GM21526 (cell line): ENCODE data around the gene TPCN1.

ENCODE experiments used
- ATAC-seq: cut with Tn5 transposase; IDR thresholded peaks from one replicate; pipeline ENCODE4 v1.9.1; 2021; ENCODE audit warnings: moderate library complexity; ENCODE audit not compliant: unreplicated experiment, low FRiP score

Gene TPCN1

DNA sequence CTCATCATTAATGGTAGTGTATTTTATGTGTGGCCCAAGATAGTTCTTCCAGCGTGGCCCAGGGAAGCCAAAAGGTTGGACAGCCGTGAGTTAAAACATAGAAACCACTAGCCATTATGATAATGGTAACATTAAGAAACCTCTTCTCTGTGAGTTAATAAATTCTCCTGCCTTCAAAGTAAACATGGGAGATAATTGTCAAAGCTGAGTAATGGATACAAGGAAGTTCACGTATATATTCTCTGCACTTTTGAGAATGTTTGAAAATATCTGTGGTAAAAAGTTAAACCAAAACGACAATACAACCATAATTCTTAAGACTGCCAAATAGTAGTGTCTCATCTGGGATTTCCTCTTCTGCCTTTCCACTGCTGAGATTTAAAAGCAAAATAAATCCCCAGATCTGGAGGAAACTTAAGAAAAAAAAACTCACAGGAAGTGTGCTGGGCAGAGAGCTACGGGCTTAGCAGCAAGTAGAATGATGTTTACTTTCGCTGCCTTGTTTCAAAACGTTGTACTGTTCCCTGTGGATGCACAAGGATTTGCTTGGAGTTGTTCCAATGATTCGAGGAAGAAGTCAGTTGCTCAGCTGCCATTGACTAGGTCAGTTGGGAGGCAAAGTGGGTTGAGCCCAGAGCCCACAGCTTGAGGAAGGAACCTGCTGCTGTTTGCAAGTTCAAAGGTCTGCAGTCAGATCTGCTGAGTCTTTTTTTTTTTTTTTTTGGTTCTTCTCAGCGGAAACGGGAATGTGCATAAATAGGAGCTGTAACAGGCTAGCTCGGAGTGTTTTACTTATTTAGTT, 1.7 kb downstream of the TPCN1 start:
- no peak for ATAC-seq

DNA sequence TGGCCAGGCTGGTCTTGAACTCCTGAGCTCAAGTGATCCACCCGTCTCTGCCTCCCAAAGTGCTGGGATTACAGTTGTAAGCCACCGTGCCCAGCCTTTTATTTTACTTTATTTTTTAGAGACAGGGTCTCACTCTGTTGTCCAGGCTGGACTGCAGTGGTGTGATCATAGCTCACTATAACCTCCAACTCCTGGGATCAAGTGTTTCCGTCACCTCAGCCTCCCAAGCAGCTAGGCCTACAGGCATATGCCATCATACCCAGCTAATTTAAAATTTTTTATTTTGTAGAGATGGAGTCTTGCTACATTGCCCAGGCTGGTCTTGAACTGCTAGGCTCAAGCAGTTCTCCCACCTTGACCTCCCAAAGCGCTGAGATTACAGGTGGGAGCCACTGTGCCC, 3.7 kb downstream of the TPCN1 start:
- no peak for ATAC-seq

DNA sequence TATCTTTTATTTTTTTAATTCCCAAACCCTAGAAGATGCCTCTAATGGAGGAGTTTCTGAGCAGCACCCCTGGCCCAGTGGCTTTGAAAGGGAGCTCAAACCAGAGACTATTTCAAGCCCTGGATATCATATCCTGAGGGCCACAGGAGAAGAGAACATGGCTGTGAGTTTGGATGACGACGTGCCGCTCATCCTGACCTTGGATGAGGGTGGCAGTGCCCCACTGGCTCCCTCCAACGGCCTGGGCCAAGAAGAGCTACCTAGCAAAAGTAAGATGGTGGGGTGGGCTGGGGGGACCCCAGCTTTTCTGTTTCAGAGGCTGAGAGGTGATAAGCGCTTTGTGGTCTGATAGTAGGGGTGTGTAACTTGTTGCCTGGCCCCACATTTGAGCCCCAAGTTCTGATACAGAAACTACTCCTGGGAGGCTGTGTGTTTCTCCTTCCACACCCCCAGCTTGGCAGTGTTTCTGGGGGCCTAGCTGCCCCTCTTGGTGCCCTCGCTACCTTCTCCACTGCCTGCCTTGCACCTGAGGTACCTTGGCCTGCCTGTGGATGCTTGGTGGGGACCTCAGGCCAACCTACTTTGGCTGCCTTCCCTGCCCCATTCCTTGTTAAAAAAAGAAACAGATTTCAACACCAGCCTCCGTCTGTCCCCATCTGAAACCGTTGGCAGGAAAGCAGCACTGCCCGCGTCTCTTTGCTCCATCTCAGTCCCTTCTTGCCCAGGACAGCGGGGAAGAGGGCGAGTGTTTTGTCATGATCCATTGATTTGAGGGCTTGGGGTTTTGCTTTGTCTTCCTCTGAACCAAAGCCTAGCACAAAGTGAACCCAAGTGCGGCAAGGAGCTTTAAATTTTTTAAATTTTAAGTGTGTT, 5.7 kb downstream of the TPCN1 start:
- no peak for ATAC-seq

DNA sequence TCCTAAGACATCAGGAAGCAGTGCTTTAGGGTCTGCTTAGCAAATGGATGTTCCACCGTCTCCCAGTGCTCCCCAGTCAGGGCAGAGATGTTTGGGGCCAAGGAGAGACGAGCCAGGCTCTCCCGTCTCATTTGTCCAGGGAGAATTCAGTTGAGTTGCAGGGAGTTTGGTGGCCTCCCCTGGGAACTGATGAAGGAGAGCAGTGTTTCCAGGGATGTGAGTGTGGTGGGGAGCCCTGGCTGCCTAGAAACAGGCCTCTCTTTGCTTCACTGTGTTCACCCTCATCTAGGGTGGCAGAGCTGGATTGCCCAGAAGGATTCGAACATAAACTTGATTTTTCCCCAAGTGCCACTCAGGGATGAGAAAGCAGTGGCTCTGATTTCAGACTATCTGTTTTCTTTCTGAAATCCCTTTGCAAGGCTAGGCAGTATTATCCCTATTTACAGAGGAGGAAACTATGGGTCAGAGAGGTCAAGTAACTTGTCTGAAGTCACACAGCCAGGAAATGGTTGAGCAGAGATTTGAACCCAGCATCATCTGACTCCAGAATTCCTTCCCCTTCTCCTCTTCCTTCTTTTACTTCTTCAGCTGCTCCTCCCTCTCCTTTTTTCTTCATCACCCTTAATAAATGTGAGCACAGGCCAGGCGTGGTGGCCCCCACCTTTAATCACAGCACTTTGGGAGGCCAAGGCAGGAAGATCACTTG, 6.6 kb downstream of the TPCN1 start:
- no peak for ATAC-seq

DNA sequence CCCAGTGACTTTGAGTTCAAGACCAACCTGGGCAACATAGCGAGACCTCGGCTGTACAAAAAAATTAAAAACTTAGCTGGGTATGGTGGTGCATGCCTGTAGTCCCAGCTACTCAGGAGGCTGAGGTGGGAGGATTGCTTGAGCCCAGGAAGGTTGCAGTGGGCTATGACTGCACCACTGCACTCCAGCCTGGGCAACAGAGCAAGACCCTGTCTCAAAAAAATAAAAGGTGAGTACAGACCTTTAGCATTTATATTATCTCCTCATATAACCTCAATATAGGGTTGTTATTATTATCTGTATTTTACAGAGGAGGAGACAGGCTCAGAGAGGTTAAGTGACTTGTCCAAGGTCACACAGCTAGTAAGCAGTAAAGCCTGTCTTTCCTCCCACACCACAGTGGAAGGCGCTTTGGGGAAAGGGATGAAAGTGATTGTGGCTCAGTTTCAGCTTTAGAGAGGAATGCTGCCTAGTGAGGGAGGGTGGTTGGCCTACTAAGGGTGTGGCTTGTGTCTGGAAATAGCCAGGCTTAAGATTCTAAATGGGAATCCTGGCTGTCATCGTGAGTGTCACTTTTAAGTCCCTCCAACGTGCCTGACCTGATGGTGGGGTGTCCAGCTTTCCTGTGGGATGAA, 7.2 kb downstream of the TPCN1 start:
- ATAC-seq: no peak

DNA sequence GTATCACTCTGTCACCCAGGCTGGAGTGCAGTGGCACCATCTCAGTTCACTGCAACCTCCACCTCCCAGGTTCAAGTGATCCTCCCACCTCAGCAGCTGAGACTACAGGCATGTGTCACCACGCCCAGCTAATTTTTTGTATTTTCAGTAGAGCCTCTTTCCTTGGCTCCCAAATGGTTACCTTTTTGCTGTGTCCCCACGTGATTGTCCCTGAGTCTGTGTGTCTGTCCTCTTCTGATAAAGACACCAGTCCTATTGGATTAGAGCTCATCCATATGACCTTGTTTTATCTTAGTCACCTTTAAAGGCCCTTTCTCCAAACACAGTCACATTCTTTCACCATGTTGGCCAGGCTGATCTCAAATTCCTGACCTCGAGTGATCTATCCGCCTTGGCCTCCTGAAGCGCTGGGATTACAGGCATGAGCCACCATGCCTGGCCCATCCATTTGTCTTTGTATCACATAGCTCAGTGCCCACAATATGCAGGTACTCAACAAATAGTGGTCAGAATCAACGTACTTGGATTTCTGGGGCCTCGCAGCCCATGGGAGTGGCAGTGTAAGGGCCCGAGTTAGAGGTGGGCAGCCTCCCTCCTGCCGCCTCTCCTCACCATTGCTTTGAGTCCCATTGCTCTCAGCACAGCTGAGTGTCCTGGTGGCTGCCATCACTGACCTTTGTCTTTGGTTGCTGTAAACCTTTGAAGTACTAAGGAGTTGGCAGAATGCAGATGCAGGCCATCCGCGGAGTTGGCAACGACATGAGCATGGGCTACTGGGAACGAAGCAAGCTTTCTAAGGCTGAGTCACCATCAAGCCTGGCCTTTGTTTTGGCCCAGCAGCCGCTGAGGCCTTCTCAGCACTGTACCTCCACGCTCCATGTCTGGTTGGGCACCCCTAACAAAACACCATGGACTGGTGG, 9.3 kb downstream of the TPCN1 start:
- no peak for ATAC-seq

DNA sequence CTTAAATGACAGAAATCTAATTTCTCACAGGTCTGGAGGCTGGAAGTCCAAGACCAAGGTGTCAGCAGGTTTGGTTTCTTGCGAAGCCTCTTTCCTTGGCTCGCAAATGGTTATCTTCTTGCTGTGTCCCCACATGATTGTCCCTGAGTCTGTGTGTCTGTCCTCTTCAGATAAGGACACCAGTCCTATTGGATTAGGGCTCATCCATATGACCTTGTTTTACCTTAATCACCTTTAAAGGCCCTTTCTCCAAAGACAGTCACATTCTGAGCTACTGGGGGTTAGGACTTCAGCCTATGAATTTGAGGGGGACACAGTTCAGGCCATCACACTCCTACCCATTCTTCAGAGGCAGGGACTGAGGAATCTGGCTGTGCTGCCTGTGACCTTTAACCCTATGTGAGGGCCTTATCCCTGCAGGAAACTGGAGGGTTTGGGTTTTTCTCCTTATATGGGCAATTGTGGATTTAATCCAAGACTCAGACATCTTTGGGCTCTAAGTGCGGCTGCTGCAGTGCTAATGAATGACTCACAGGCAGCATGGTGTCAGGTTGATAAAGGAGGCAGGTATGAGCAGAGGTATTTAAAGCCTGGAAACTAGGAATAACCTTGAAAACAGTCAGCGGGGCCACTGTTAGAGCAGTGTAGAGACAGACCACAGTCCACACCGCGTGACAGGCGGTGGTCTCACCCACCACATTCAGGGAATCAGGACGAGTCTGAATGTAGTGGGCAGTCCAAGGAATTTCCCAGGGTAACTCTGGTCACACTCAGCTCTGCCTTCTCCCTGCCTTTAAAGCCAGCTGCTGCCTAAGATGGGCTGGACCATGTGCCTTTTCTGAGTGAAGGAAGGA, 10.2 kb downstream of the TPCN1 start:
- no peak for ATAC-seq

DNA sequence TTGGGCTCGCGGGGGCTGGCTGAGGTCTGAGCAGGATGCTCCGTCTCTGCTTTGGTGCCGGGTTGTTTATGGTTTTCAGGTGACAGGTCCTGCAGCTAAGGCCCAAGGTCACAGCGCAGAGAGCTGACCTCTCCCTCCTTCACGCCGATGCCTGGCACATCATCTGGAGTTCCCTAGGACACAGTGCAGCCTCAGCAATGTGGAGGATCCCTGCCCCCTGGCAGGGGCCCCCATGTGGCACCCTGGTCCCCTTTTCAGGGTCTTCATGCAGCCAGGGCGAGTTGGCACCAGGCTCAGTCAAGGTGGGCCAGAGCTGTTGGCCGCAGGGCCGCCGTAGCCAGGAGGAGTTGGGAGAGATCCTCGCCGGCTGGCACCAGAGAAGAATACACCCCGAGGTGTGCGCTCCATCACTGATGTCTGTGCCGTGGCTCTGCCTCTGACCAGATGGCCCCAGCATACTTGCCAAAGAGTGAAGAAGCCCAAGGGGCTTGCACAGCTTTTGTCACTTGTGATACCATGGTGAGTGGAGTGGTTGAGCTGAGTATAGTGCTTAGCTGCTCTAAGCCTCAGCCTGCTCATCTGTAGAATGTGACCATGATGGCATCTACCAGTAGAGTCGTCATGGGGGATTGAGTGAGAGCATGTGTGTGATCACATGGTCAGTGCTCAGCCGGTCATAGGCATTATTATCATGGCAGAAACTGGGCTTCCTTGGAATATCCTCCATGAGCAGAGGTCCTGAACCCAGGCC, 11.0 kb downstream of the TPCN1 start:
- no peak for ATAC-seq

DNA sequence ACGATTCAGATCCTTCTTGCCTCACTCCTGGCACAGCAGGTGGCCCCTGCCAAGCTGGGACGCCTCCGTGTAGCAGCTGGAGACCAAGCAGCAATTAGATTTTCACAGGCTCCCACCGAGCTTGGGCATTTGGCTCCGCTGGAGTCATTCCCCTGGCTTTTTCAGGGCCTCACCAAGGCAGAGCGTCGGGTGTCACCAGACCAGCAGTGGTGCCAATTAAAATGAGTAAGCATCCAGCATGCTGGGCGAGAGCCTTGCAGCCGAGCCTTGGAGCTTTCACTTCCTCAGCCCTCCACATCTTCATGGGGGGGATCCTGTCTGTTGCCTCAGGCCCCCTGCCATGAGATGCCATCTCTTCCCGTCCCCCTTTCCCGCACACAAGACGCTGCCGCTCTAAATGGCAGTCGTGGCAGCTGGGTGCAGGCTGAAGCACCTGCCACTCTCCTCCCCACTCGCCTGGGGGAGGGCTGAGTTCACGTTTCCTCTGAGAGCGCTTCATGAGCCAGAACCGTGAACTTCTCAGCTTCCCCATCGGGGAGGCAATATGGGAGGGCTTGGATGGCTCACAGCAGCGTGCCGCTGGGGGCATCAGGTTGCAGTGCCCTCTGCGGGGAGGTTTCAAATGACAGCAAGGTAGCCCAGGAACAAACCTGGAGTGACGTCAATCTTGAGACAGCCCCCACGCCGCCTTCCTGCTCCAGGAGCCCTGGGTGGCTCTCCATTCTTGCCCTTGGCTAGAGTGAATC, 11.7 kb downstream of the TPCN1 start:
- ATAC-seq: peak; percentile 63

DNA sequence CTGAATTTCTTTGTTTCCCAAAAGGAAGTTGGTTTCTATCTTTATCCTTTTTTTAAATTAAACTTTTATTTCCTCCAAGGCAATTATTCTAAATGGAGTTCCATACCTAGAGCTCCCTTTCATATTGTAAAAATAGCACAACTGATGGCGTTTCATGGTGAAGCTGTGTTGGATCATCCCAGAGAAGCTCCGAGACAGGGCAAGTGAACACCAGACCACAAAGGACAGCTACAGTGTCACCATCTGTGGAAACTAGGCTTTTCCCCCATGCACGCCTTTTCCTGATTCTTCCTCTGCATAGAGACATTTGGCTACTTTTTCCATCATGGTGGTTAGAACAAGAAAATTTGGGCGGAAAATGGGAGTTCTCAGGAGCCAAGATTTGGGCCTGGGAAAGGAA, 12.7 kb downstream of the TPCN1 start:
- no peak for ATAC-seq

DNA sequence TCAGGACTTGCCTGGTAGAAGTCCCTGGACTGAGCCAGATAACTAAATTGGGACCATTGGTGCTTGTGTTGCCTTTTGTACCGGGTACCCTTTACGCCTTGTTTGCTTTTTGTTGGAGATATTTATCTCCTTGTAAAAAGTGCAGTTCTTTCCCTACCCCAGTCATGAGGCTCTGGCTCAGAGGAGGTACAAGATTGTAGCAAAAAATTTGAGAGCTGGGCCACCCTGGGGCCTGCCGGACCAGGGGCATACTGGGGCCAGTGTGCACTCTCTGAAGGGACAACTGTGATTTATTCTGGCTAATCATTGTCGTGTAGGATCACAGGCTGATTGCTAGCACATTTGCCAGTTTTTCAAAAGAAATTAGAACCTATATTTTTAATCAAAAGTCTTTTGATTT, 13.2 kb downstream of the TPCN1 start:
- no peak for ATAC-seq

DNA sequence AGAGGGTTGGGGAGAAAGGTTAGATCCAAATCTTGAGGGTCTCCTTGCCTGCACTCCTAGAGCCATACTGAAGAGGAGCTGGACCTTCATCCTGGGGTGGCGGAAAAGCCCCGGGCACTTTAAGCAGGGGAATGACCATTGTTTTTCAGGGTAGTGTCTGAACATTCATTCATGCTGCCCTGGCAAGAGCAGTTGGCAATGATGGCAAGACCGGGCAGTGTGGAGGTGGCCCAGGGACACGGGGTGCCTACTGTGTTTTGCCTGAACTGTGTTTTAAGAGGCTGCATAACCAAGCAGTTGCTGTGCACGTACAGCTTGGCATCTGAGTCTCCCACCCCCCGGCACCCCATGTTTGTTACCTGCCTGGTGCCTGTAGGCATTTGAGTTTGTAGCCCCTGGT, 14.7 kb downstream of the TPCN1 start:
- no peak for ATAC-seq

DNA sequence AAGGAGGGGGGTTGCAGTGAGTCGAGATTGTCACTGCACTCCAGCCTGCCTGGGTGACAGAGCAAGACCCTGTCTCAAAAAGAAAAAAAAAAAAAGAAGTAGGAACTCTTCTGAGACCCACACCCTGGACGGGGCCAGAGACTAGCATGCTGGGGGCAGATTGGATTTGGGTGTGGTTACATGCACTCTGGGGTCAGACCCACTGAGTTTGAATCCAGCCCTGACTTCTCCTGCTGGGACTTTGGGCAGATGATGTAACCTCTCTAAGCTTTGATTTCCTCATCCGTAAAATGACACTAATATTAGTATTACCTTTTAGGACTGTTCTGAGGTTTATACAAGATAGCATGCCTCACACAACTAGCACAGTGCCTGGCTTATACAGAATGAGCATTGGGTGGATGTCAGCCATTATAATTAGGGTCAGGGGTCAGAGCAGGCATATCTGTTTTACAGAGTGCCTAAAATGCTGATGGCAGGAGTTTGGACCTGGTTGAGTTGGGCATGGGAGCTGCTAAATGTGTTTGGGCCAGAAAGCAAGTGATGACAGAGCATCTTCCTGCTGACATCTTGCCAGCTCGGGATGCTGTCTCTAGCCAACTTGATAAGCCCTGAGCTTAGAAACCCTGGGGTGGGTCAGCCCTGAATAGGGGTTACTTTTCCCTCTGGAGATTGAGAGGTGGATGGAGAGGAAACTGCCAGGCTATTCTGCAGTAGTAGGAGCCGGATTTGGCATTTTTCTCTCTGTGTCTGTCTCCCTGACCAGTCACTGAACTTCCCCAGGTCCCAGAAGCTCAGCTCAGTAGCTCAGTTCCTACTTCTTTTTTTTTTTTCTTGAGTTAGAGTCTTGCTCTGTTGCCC, 15.5 kb downstream of the TPCN1 start:
- ATAC-seq: no peak

DNA sequence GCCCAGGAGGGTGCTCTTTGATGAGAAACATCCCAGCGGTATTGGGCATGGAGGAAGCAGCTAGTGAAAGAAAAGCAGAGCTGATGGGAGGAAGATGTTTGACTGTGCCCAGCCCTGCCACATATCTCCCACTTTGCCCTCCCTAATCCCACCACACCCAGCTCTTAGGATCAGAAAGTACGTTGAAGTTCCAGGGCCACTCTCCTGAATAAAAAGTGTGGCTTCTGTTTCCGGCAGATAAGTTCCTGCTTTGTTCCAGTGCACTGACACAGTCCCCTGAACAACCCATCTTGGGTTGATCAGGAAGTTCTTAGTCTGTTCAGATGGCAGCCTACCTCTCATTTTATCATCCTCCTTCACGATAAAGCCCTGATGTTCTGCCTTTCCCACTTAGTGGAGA, 16.5 kb downstream of the TPCN1 start:
- ATAC-seq: no peak

DNA sequence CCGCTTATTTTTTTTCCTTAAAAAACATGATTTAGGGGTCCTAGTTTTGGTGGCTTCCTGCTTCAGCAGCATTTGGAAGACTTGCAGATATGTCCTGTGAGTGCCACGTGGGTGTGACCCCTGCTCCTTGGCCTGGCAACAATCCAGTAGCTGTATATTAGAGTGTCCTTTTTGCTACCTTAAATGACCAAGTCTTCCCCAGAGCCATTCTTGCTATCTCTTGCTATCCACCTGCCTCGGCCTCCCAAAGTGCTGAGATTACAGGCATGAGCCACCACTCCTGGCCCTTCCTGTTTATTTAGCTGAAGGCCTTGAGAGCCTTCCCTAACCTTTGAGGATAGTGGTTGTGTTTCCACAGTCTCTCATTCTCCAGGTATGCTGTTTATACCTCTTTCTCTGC, 17.0 kb downstream of the TPCN1 start:
- ATAC-seq: no peak

DNA sequence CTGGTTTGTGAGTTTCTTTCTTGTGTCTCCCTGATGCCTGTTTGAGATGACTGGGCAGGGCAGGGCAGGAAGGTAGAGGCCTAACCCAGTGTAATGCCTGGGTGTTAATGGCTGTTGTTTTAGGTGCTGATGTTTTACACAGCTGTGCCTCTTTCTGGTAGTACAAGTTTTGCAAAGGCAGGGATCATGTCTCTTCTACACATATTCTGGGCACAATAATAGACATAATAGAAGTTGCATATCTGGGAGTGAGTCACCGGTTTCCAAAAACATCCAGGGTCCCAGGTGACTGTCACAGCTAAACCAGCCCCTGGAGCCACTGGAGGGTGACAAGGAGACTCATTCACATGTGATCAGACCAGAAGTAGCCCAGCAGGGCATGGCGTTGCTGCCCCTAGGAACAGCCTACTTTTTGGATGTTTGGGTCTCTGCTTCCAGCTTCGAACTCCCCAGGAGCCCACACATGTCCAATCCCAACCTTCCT, 18.1 kb downstream of the TPCN1 start:
- no peak for ATAC-seq
